DMS 273 (cell line): ENCODE data around the gene FYTTD1.

ENCODE experiments used
- DNase-seq: peaks from one replicate; lab custom pipeline; 2025; ENCODE audit not compliant: unreplicated experiment; lab: John Stamatoyannopoulos, UW

FYTTD1 gene

GRCh38 chr3:197736491-197737318, 13.0 kb upstream of the FYTTD1 start, which contains the start of gene RUBCN:
RUBCN (minus strand) TSS chr3:197736904; CDS start chr3:197736719, 185 bp downstream.
- DNase-seq: peak; percentile 100

DNA sequence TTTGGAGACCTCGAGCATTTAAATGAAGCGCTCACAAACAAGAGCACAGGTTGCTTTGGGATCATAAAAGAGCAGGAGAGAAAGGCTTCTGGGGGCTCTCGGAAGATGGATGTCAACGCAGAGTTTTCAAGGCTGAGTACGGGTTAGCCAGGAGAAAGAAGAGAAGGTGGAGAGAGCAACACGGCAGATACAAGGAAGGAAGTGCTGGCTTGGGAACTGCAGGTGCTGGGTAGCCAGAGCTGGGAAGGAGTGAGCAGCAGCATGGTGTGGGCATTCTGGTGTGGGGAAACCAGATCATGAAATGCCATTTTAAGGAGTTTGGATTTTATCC, 12.4 kb upstream of the FYTTD1 start:
- no peak for DNase-seq

DNA sequence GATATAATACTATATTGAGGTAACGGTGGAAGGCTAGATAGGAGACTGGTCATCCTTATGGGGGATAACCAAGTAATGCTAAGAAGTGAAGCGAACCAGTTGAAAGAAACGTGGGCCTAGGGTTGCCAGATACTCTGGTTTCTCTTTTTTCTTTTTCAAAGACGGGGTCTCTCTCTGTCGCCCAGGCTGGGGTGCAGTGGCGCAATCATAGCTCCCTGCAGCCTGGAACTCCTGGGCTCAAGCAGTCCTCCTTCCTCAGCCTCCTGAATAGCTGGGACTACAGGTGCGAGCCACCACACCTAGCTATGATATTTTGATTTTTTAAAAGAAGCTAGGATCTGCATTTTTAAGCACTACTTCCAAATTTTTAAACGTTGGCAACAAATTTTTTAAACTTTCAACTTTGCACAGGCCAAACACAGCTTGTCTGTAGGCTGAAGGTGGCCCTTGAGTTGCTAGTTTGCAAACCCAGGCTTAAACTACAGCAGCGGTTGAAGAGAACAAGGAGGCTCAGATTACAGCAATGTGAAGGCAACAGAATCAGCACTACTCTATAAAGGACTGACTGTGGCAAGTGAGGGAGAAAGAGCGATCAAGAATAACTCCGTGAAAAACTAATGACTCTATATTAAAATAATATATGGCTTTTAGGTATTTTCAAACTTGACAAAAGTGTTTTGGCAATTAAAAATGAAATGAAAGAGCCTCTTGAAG, 11.8 kb upstream of the FYTTD1 start:
- DNase-seq: no peak

GRCh38 chr3:197742787-197743186, 6.9 kb upstream of the FYTTD1 start:
- no peak for DNase-seq

DNA sequence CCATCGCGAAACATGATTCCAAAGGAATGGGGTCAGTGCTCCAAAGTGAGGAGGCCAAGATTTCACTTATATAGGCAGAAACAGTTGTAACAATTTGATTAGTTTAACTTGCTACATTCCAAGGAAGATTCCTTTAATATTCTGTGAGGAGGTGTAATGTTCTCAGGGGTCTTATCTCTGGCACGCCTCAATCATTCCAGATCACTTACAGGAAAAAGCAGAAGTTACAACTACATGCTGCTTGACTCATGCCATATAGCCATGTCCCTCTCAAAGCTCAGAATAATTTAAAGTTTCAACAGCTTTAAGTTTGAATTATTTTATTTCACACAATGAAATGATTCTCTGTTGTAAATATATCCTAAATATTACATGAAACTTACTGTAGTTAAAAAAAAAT, 3.5 kb upstream of the FYTTD1 start:
- no peak for DNase-seq

- DNase-seq: no peak
These were observed 2.9 kb upstream of the FYTTD1 start for GRCh38 chr3:197746801-197747237.

GRCh38 chr3:197748597-197749314, 927 bp upstream of the FYTTD1 start:
- no peak for DNase-seq

GRCh38 chr3:197749315-197749600, 425 bp upstream of the FYTTD1 start:
- peak; percentile 90 for DNase-seq

DNA sequence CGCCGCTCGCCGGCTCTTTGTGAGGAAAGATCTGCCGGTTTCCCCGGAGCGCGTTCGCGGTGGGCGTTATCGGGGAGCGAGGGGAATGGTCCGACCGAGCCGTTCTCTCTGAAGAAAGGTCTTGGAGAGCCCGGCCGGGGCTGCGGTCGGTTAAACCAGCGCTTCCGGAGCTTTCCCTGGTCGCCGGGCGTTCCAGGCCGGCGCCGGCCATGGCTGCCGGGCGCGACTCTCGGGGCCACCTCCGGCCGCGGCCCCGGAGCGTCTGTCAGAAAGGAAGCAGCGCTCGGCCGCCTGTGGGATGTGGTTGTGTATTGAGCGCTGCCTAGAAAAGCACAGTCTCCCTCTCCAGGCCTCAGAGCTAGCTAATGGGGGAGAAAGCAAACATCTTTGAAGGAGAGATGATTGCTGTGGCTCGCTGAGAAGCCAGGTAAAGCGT, 731 bp downstream of the FYTTD1 start:
- peak; percentile 88 for DNase-seq

- peak; percentile 70 for DNase-seq
These were observed 1.4 kb downstream of the FYTTD1 start for GRCh38 chr3:197750858-197751737.

- no peak for DNase-seq
These were observed 2.4 kb downstream of the FYTTD1 start for GRCh38 chr3:197752107-197752506.

DNA sequence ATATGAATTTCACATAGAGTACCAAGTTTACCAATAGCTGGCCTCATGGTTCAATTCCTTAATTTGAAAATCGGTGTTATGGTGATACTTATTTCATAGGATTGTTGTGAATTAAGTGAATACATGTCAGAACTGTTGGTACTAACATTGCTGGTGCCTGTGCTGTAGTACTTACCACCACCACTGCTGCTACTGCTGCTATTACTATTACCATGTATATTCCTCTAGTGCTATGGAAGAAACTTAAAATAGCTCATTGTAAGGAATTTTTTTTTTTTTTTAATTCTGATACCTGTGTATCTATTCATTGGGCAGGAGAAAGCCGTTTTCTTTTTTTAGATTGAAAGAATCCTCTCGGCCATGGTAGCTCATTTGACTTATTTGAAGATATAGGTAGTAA, 3.6 kb downstream of the FYTTD1 start:
- no peak for DNase-seq

- no peak for DNase-seq
These were observed 7.0 kb downstream of the FYTTD1 start for GRCh38 chr3:197756704-197757103.

- no peak for DNase-seq
These were observed 8.8 kb downstream of the FYTTD1 start for GRCh38 chr3:197758512-197758911.

DNA sequence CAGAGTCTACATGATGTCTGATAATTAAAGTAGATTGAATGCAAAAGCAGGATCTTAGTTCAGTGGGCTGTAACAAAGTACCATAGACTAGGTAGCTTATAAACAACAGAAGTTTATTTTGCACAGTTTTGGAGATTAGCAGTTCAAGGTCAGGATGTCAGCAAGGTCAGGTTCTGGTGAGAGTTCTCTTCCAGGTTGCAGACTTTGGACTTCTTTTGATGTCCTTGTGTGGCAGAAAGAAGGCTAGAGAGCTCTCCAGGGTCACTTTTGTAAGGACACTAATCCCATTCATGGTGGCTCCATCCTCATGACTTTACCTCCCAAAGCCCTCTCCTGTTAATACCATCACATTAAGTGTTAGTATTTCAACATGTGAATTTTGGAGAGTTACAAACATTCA, 12.1 kb downstream of the FYTTD1 start:
- no peak for DNase-seq

GRCh38 chr3:197775317-197775716, 25.6 kb downstream of the FYTTD1 start:
- no peak for DNase-seq

- DNase-seq: no peak
These were observed 32.5 kb downstream of the FYTTD1 start for GRCh38 chr3:197782230-197782629.

DNA sequence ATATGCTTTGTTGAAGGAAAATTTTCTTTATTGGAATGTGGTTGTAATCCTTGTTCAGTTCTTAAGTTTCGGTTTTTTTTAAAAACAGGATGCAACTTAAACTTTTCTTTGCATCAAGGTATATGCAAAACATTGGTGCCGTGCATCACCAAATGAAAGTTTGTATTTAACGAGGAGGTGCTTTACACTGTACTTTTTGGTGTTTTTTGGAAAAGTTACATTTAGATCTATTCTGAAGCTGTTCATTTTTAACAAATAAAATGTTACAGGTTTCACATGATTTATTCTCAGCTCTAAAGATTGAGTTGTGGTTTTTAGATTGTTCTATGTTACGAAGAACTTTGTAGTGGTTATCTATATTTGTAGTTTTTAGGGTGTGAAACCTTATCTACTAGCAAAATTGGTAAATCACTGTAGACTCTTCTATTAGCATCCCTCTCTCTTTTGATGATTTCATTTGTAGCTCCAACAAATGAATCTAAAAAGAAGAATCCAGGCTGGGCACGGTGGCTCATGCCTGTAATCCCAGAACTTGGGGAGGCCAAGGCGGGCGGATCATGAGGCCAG, 34.4 kb downstream of the FYTTD1 start:
- DNase-seq: no peak

DNA sequence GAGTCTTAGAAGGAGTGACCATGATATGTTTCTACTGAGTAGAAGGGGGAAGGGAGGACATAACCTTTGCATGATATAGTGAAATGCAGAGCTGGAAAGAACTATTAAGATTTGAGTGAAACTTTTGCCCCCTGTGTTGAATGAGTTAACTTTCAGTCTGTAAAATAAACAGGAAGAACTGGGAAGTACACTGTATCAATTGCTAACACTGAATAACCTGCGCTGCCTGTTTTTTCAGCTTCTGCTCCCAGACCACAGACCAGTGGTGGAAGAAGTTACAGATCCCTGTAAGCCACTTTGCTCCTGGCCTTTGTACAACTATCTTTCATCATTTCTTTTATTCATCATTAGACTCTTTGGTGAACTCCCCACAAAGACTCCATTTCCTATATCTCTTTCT, 37.7 kb downstream of the FYTTD1 start:
- no peak for DNase-seq

GRCh38 chr3:197789309-197789708, 39.6 kb downstream of the FYTTD1 start:
- no peak for DNase-seq

GRCh38 chr3:197790033-197790432, 40.4 kb downstream of the FYTTD1 start:
- no peak for DNase-seq
